Measurements from ENCODE around the gene DRC7.

- TF ChIP-seq POLR2A (IDR thresholded peaks at IDR 0.05) (no peak), CTCF (IDR thresholded peaks at IDR 0.05) (no peak)
Observed at GRCh38 chr16:57706717-57707116, 12.1 kb downstream of the DRC7 start.
